ENCODE data around the gene PPIF. TPM values are rescaled to one million over a fixed set of nuclear protein-coding genes. Genes with fewer than 3 reads are reported as not detected.

The PPIF gene
- total RNA-seq, 2 experiments from 2014 or later: 55.7 to 121 TPM

- Histone ChIP-seq H3K4me2 (ENCODE audit: low read length) (no peak overlapping the region), H3K79me2 (ENCODE audit: insufficient read depth, low read depth, low read length) (no peaks in the 10 kb centered on the region), H3K36me3 (ENCODE audit: insufficient read depth, low read length) (no peaks in the 10 kb centered on the region), H3K9me3 (ENCODE audit: low read length) (no peaks in the 10 kb centered on the region), H3K4me3 (ENCODE audit: low read depth, low read length, poor library complexity, severe bottlenecking) (no peak overlapping the region), H3K4me1 (ENCODE audit: insufficient read depth, low read length, poor library complexity, severe bottlenecking) (no peaks in the 10 kb centered on the region), H3K9me2 (ENCODE audit: insufficient read depth, low read length) (no peaks in the 10 kb centered on the region), H2AFZ (ENCODE audit: low read length) (no peak overlapping the region), H3K27ac (ENCODE audit: low read depth, low read length, poor library complexity, severe bottlenecking) (no peak overlapping the region), H4K20me1 (ENCODE audit: insufficient read depth, low read length) (no peaks in the 10 kb centered on the region)
- BruUV-seq (replicated peaks): no TSS peak
- no peak for TF ChIP-seq CTCF (conservative IDR thresholded peaks at IDR 0.05; ENCODE audit: low read length)
- TF ChIP-seq EZH2phosphoT487 (IDR thresholded peaks at IDR 0.05; ENCODE audit: borderline replicate concordance, low read depth, low read length): no peak
- intact Hi-C loops (cut with micrococcal nuclease; ENCODE audit: unreplicated experiment): no loop called here
- no peak for DNase-seq (ENCODE audit: low spot score)
- CTCF ChIA-PET (ENCODE audit: unreplicated experiment): no interaction called here
- POLR2A ChIA-PET: no interaction called here
Observed at GRCh38 chr10:79339266-79339665, 8.0 kb upstream of the PPIF start.

- peaks cover 9% of the 10 kb centered on the region for H3K4me1 ChIP-seq (ENCODE audit: insufficient read depth, low read length, poor library complexity, severe bottlenecking)
- H3K79me2 ChIP-seq (ENCODE audit: insufficient read depth, low read depth, low read length): no peaks in the 10 kb centered on the region
- H3K4me3 ChIP-seq (ENCODE audit: low read depth, low read length, poor library complexity, severe bottlenecking): no peak overlapping the region
- H3K9me3 ChIP-seq (ENCODE audit: low read length): no peaks in the 10 kb centered on the region
- CTCF ChIA-PET (ENCODE audit: unreplicated experiment): no interaction called here
- no peaks in the 10 kb centered on the region for H3K9me2 ChIP-seq (ENCODE audit: insufficient read depth, low read length)
- no peak overlapping the region for H3K27ac ChIP-seq (ENCODE audit: low read depth, low read length, poor library complexity, severe bottlenecking)
- BruUV-seq (replicated peaks): no TSS peak
- H4K20me1 ChIP-seq (ENCODE audit: insufficient read depth, low read length): no peaks in the 10 kb centered on the region
- POLR2A ChIA-PET: interaction anchor here (0.6 kb wide), 2 partner anchors 863 to 1347 kb away, joined by 3 read pairs; no protein-coding TSS in a partner anchor
- no peaks in the 10 kb centered on the region for H3K36me3 ChIP-seq (ENCODE audit: insufficient read depth, low read length)
- H2AFZ ChIP-seq (ENCODE audit: low read length): no peak overlapping the region
- DNase-seq (ENCODE audit: low spot score): no peak
- no peak overlapping the region for H3K4me2 ChIP-seq (ENCODE audit: low read length)
- TF ChIP-seq EZH2phosphoT487 (IDR thresholded peaks at IDR 0.05; ENCODE audit: borderline replicate concordance, low read depth, low read length): no peak
- intact Hi-C loops (cut with micrococcal nuclease; ENCODE audit: unreplicated experiment): no loop called here
Observed at GRCh38 chr10:79340646-79341244, 6.5 kb upstream of the PPIF start.

DNA sequence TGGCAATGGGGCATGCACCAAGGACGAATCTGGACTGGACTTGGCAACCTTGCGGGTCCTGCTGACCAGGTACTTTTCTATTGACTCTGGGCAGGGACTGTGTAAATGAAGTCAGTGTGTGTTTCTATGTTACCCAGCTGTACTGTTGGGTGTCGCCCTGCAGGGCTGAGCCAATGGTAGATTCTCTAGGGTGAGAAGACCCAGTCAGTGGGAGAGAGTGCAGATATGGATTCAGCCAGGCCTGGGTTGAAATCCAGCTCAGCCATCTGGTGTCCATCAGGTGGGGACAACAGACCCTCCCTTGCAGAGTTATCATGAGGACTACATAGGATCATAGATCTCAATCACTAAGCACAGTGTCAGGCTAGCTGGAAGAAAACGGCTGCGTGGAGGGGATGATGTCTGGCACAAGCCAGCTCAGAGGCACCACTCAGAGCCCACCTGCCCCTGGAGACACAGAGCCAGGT, 4.9 kb upstream of the PPIF start:
- no peak overlapping the region for H3K4me3 ChIP-seq (ENCODE audit: low read depth, low read length, poor library complexity, severe bottlenecking)
- H3K4me1 ChIP-seq (ENCODE audit: insufficient read depth, low read length, poor library complexity, severe bottlenecking): peaks cover 20% of the 10 kb centered on the region
- TF ChIP-seq CTCF (conservative IDR thresholded peaks at IDR 0.05; ENCODE audit: low read length) (no peak), EZH2phosphoT487 (IDR thresholded peaks at IDR 0.05; ENCODE audit: borderline replicate concordance, low read depth, low read length) (no peak)
- DNase-seq (ENCODE audit: low spot score): no peak
- ChIA-PET CTCF (ENCODE audit: unreplicated experiment) (interaction anchor here (0.6 kb wide), 1 partner anchor 228 kb away, joined by 3 read pairs; no protein-coding TSS in a partner anchor), POLR2A (no interaction called here)
- no peaks in the 10 kb centered on the region for H3K9me3 ChIP-seq (ENCODE audit: low read length)
- intact Hi-C loops (cut with micrococcal nuclease; ENCODE audit: unreplicated experiment): no loop called here
- no peaks in the 10 kb centered on the region for H4K20me1 ChIP-seq (ENCODE audit: insufficient read depth, low read length)
- no peaks in the 10 kb centered on the region; the same call in 1 of the 2 replicates for H3K79me2 ChIP-seq (ENCODE audit: insufficient read depth, low read depth, low read length)
- no peaks in the 10 kb centered on the region for H3K36me3 ChIP-seq (ENCODE audit: insufficient read depth, low read length)
- H3K27ac ChIP-seq (ENCODE audit: low read depth, low read length, poor library complexity, severe bottlenecking): no peak overlapping the region
- H3K4me2 ChIP-seq (ENCODE audit: low read length): no peak overlapping the region
- BruUV-seq (replicated peaks): no TSS peak
- H2AFZ ChIP-seq (ENCODE audit: low read length): no peak overlapping the region
- no peaks in the 10 kb centered on the region for H3K9me2 ChIP-seq (ENCODE audit: insufficient read depth, low read length)
